SU-DHL-6 (cell line): ENCODE measurements around the gene PLA2G4A.

Source experiments
- EZH2phosphoT487 ChIP-seq: fragments of 200-600 bp; sonication (generic), shearing (Covaris generic); conservative IDR thresholded peaks from 2 replicates; pipeline ENCODE4 v1.6.1; 2018; ENCODE audit warnings: mild to moderate bottlenecking, antibody characterized with exemption, low read length, moderate library complexity, mixed read lengths
- TF ChIP-seq, protein P1 (sequence below): fragments of 200-600 bp; sonication (generic); IDR thresholded peaks from one replicate; pipeline ENCODE4 v1.5.1; 2017; ENCODE audit warnings: antibody characterized with exemption, mild to moderate bottlenecking, low read length, moderate library complexity; ENCODE audit not compliant: insufficient read depth, poor library complexity, severe bottlenecking

GRCh38 chr1:186978596-186979556 is 150.1 kb downstream of the PLA2G4A start:
- TF ChIP-seq, protein P1, sequence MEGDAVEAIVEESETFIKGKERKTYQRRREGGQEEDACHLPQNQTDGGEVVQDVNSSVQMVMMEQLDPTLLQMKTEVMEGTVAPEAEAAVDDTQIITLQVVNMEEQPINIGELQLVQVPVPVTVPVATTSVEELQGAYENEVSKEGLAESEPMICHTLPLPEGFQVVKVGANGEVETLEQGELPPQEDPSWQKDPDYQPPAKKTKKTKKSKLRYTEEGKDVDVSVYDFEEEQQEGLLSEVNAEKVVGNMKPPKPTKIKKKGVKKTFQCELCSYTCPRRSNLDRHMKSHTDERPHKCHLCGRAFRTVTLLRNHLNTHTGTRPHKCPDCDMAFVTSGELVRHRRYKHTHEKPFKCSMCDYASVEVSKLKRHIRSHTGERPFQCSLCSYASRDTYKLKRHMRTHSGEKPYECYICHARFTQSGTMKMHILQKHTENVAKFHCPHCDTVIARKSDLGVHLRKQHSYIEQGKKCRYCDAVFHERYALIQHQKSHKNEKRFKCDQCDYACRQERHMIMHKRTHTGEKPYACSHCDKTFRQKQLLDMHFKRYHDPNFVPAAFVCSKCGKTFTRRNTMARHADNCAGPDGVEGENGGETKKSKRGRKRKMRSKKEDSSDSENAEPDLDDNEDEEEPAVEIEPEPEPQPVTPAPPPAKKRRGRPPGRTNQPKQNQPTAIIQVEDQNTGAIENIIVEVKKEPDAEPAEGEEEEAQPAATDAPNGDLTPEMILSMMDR, result no peak
- no peak for TF ChIP-seq EZH2phosphoT487
